GM20000 (cell line): ENCODE data around the gene MICAL1.

Experiments
- DNase-seq: peaks from one replicate; pipeline ENCODE4 v3.0.0; 2012; ENCODE audit warnings: low spot score
- TF ChIP-seq, protein P1 (sequence below): IDR thresholded peaks from 2 replicates; pipeline ENCODE4 v1.5.1; 2012; ENCODE audit warnings: mild to moderate bottlenecking, control low read depth; ENCODE audit errors: extremely low read depth, missing control alignments

Gene MICAL1

DNA sequence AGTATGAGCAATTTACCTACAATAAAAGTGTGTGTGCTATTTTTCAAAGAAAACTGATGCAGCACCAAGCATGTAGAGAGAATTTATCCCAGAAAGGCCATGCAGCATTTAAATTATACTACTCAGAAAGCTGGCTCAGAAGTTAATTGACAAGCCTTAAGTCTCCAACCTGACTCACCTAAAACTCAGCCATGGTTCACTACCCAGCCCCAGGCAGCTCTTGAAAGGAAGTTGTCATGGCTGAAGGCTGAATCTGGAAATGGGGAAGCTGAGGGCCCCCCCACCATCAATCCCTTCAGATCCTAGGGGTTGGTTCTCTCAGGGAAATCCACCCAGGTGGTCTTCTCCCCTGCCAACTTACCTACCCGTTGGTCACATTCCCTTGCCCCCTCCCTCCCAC is 34.8 kb downstream of the MICAL1 start:
- TF ChIP-seq, protein P1, sequence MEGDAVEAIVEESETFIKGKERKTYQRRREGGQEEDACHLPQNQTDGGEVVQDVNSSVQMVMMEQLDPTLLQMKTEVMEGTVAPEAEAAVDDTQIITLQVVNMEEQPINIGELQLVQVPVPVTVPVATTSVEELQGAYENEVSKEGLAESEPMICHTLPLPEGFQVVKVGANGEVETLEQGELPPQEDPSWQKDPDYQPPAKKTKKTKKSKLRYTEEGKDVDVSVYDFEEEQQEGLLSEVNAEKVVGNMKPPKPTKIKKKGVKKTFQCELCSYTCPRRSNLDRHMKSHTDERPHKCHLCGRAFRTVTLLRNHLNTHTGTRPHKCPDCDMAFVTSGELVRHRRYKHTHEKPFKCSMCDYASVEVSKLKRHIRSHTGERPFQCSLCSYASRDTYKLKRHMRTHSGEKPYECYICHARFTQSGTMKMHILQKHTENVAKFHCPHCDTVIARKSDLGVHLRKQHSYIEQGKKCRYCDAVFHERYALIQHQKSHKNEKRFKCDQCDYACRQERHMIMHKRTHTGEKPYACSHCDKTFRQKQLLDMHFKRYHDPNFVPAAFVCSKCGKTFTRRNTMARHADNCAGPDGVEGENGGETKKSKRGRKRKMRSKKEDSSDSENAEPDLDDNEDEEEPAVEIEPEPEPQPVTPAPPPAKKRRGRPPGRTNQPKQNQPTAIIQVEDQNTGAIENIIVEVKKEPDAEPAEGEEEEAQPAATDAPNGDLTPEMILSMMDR = no peak
- DNase-seq = no peak

DNA sequence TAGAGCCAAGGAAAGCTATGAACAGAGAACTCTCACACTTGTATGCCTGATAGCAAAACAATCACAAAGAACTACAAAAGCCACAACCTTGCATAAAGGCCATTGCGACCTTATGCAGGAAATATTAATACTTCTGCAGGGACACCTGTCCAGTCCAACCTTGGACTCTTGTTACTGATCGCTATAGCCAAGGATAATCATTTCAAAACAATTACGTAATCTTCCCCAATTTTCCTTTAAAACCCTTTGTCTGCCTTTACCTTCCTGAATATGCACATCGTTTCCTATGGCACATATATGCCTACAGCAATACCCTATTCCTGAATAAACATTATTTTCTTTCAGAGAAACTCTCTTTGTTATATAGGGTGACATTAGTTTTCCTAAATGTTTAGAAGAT is 37.9 kb downstream of the MICAL1 start:
- TF ChIP-seq, protein P1 = no peak
- DNase-seq = no peak

DNA sequence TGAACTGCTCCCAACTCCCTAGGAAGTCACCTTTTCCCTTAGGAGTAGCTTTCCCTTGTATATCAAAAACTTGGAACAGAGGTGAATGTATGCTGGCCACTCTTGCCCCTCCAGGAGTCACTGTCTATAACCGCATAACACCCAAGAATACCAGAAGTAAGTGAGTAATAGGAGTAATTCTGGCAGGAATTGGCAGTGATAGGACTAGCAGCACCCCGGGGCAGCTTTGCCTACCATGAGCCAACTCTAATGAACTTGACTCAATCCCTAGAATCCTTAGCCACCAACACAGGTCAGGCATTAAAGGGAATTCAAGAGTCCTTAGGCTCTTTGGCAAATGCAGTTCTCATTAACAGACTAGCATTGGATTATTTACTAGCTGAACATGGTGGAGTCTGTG is 44.5 kb downstream of the MICAL1 start:
- TF ChIP-seq, protein P1 = no peak
- DNase-seq = no peak

DNA sequence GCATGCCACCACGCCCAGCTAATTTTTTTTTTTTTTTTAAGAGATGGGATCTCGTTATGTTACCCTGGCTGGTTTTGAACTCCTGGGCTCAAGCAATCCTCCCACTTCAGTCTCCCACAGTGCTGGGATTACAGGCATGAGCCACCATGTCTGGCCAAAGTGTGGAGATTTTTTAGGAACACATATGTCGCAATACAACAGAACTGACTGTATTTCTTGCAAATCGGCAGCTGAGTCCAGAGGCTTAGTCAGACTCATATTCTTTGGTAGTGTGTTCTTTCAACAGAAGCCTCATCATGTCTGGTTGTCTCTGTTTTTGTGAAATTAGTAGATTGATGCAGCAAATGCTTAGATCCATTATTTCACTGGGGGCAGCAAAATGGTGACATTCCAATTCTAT is 49.4 kb downstream of the MICAL1 start:
- TF ChIP-seq, protein P1 = no peak
- DNase-seq = no peak

DNA sequence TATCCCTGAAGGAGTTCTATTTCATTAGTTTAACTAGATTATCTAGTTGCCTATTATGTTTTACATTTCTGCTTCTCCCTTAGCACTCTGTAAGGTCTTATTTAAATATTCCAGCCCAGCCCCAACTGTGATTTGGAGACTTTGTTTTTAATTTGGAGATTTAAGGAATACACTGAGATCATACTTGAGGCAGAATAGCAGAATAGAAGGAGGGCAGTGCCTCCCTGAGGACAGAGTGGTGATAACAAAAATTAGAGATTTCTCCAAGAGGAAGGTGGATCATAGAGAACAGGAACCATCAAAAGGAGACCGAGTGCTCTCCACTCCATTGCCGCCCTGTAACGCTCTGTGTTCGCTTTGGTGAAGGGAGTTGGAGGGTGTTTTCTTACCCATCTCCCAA is 58.6 kb downstream of the MICAL1 start:
- TF ChIP-seq, protein P1 = peak; percentile 3
- DNase-seq = no peak

DNA sequence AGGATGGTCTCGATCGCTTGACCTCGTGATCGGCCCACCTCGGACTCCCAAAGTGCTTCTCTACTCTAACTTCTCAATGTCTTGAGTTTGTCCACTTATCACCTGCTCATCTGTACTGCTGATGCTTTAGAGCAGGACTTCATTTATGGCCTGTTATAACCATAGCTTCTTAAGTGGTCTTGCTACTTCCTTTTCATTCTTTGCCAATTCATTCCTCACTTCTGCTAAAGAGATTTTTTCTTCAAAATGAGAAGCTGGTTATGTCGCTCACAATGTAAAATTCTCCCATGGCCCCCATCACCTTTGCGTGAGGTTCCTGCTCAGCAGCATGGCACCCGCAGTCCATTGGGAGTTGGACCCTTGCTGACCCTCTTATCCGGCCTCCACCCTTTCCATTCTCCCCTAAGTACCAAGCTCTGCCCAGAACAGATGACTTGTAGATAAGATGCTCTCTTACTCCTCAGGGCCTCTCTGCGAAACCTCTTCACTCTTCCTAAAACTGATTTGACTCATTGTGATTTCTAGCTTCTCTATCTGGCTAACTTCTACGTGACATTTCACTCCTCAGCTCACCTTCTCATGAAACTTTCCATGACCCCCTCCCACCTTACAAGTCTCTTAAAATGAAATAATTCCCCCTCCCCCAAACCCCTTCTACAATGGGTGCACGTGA is 59.4 kb downstream of the MICAL1 start:
- TF ChIP-seq, protein P1 = no peak
- DNase-seq = no peak
